HepG2 (cell line): ENCODE measurements around the gene TCFL5. TPM values are rescaled to one million over a fixed set of nuclear protein-coding genes. Genes with fewer than 3 reads are reported as not detected.

Experiments
- AKNA ChIP-seq: sonication (generic); formaldehyde crosslinking; IDR thresholded peaks from 2 replicates; pipeline ENCODE4 v1.4.0; 2020; ENCODE audit warnings: missing genetic modification reagents, borderline replicate concordance
- ARID5B ChIP-seq: IDR thresholded peaks from 2 replicates; pipeline ENCODE4 v1.4.0; 2020; ENCODE audit warnings: mild to moderate bottlenecking, missing genetic modification reagents
- NKX3-1 ChIP-seq: sonication (generic); formaldehyde crosslinking; IDR thresholded peaks from 2 replicates; pipeline ENCODE4 v1.5.0; 2020; ENCODE audit warnings: missing genetic modification reagents
- NR2F6 ChIP-seq, 2 experiments: IDR thresholded peaks; 2 replicates each; pipeline ENCODE4 v1.6.1; 2016; ENCODE audit warnings: antibody characterized with exemption in 1 of 2, mild to moderate bottlenecking in 1 of 2
- PLSCR1 ChIP-seq: sonication (generic); formaldehyde crosslinking; IDR thresholded peaks from 2 replicates; pipeline ENCODE4 v1.5.0; 2020; ENCODE audit warnings: missing genetic modification reagents, mild to moderate bottlenecking, borderline replicate concordance
- RBFOX2 ChIP-seq: fragments of 200-400 bp; formaldehyde crosslinking; IDR thresholded peaks from 2 replicates; pipeline ENCODE4 v1.6.1; 2017; ENCODE audit warnings: low read depth, mild to moderate bottlenecking, low read length
- SUZ12 ChIP-seq: fragments of 150-350 bp; IDR thresholded peaks from 2 replicates; pipeline ENCODE4 v1.6.1; 2014; ENCODE audit warnings: low read depth, low read length
- ZFP41 ChIP-seq: sonication (generic); formaldehyde crosslinking; IDR thresholded peaks from 2 replicates; pipeline ENCODE4 v1.4.0; 2020; ENCODE audit warnings: mild to moderate bottlenecking, missing genetic modification reagents, borderline replicate concordance
- ZNF280D ChIP-seq: sonication (generic); formaldehyde crosslinking; IDR thresholded peaks from 2 replicates; pipeline ENCODE4 v1.5.1; 2020; ENCODE audit warnings: mild to moderate bottlenecking, missing genetic modification reagents
- ZNF329 ChIP-seq: sonication (generic); formaldehyde crosslinking; IDR thresholded peaks from 2 replicates; pipeline ENCODE4 v1.9.0; 2021; ENCODE audit warnings: low read depth, mild to moderate bottlenecking, missing genetic modification reagents
- ZNF335 ChIP-seq: sonication (generic); formaldehyde crosslinking; IDR thresholded peaks from 2 replicates; pipeline ENCODE4 v1.4.0; 2020; ENCODE audit warnings: missing genetic modification reagents
- ZSCAN20 ChIP-seq: sonication (generic); formaldehyde crosslinking; IDR thresholded peaks from 2 replicates; pipeline ENCODE4 v1.4.0; 2020; ENCODE audit warnings: missing genetic modification reagents, mild to moderate bottlenecking, borderline replicate concordance
- ZSCAN31 ChIP-seq: sonication (generic); formaldehyde crosslinking; IDR thresholded peaks from 2 replicates; pipeline ENCODE4 v1.5.0; 2020; ENCODE audit warnings: low read depth, mild to moderate bottlenecking, missing genetic modification reagents
- polyA plus RNA-seq, 8 experiments: library from polyadenylated mRNA; depleted of rRNA in 3 of 8; stranded (reverse) in 7 of 8; unstranded in 1 of 8; fragments of >200 nt; fragmentation: Illumina TruSeq in 4 of 8; extraction: Trizol in 4 of 8; gene quantifications; 2 replicates each; pipeline versions ENCODE4 v1.2.1 to v1.2.3, GENCODE V29; 2011 to 2016; ENCODE audit warnings: low read depth in 4 of 8, missing spikeins in 1 of 8, mixed read lengths in 1 of 8; ENCODE audit not compliant: insufficient read depth in 1 of 8
- total RNA-seq, 5 experiments: library from RNA; depleted of rRNA; stranded (reverse); fragments of >200 nt; fragmentation: Illumina TruSeq; extraction: Trizol; gene quantifications; 2 replicates each; pipeline ENCODE4 v1.2.3, GENCODE V29; 2016; ENCODE audit warnings: low read depth in 1 of 5

TCFL5 gene
- total and polyA plus RNA-seq, 2 of the 13 experiments (the other 11 are each of a cell fraction or from before 2014, with no cell fraction given) = 14.8 to 20.0 TPM

GRCh38 chr20:62815066-62815991 is 46.3 kb downstream of the TCFL5 start (continued):
- TF ChIP-seq RBFOX2 (no peak), NR2F6 (IDR thresholded peaks at IDR 0.05) (0 out of 2 replicates have a peak, but pooled peaks have one; percentile 6), NR2F6 (CRISPR knock-in tag; IDR thresholded peaks at IDR 0.05) (peak; percentile 32; the same call in 1 of the 2 replicates), ZNF280D (CRISPR knock-in tag) (peak; percentile 81; the same call in 1 of the 2 replicates), PLSCR1 (CRISPR knock-in tag) (no peak), ARID5B (CRISPR knock-in tag) (peak; percentile 10; the same call in 1 of the 2 replicates), NKX3-1 (CRISPR knock-in tag) (peak; percentile 41; the same call in 1 of the 2 replicates), AKNA (no peak), SUZ12 (no peak), ZSCAN31 (0 out of 2 replicates have a peak, but pooled peaks have one; percentile 41), ZSCAN20 (CRISPR knock-in tag) (no peak), ZNF329 (no peak), ZNF335 (CRISPR knock-in tag) (no peak), ZFP41 (CRISPR knock-in tag) (no peak)
